OCI-LY7 (cell line): Measurements from ENCODE around the gene CALN1. TPM values are rescaled to one million over a fixed set of nuclear protein-coding genes. Genes with fewer than 3 reads are reported as not detected.

Source experiments
- BruUV-seq: library from RNA; stranded (reverse); fragments of 400-500 nt; replicated peaks from 2 replicates; lab custom pipeline; 2021; lab: Mats Ljungman, UMichigan
- CTCF ChIA-PET: fragments of 300-600 bp; sonication (Branson Sonifier 250); formaldehyde crosslinking; loops from one replicate; lab custom pipeline; 2022; ENCODE audit warnings: antibody characterized with exemption; ENCODE audit not compliant: unreplicated experiment; lab: Charles Lee
- POLR2A ChIA-PET: fragments of 300-600 bp; sonication (Branson Sonifier 250); formaldehyde crosslinking; loops from one replicate; lab custom pipeline; 2022; ENCODE audit warnings: antibody characterized with exemption; lab: Charles Lee
- DNase-seq: peaks from one replicate; pipeline ENCODE4 v3.0.0-alpha.2; 2015; ENCODE audit warnings: low spot score
- H2AFZ ChIP-seq: fragments of 200-600 bp; sonication (generic), shearing (Covaris generic); 2 replicates; pipeline ENCODE4 v1.6.1; 2014; ENCODE audit warnings: mild to moderate bottlenecking, antibody characterized with exemption, low read length, moderate library complexity
- H3K27ac ChIP-seq: fragments of 200-600 bp; sonication (generic); 2 replicates; pipeline ENCODE4 v1.5.1; 2014; ENCODE audit warnings: mixed run types, low read depth, mild to moderate bottlenecking, moderate library complexity, low read length, inconsistent platforms; ENCODE audit not compliant: poor library complexity, severe bottlenecking
- H3K36me3 ChIP-seq: fragments of 200-600 bp; sonication (generic); 2 replicates; pipeline ENCODE4 v1.6.1; 2014; ENCODE audit warnings: mild to moderate bottlenecking, antibody characterized with exemption, low read length, moderate library complexity, mixed read lengths; ENCODE audit not compliant: insufficient read depth
- H3K4me1 ChIP-seq: fragments of 200-600 bp; sonication (generic); 2 replicates; pipeline ENCODE4 v1.5.1; 2014; ENCODE audit warnings: mild to moderate bottlenecking, low read length; ENCODE audit not compliant: insufficient read depth, poor library complexity, severe bottlenecking
- H3K4me2 ChIP-seq: fragments of 200-600 bp; sonication (generic); 2 replicates; pipeline ENCODE4 v1.6.1; 2014; ENCODE audit warnings: mild to moderate bottlenecking, low read length
- H3K4me3 ChIP-seq: fragments of 200-600 bp; sonication (generic); 2 replicates; pipeline ENCODE4 v1.5.1; 2014; ENCODE audit warnings: mild to moderate bottlenecking, low read depth, low read length; ENCODE audit not compliant: poor library complexity, severe bottlenecking
- H3K79me2 ChIP-seq: fragments of 200-600 bp; sonication (generic); 2 replicates; pipeline ENCODE4 v1.6.1; 2016; ENCODE audit warnings: low read depth, mild to moderate bottlenecking, low read length, moderate library complexity, mixed read lengths; ENCODE audit not compliant: insufficient read depth
- H3K9me2 ChIP-seq: fragments of 200-600 bp; sonication (generic); 2 replicates; pipeline ENCODE4 v1.6.1; 2016; ENCODE audit warnings: mild to moderate bottlenecking, low read length, mixed read lengths; ENCODE audit not compliant: insufficient read depth
- H3K9me3 ChIP-seq: fragments of 200-600 bp; sonication (generic); 2 replicates; pipeline ENCODE4 v1.6.1; 2014; ENCODE audit warnings: mild to moderate bottlenecking, mixed run types, low read length, mixed read lengths
- H4K20me1 ChIP-seq: fragments of 200-600 bp; sonication (generic); 2 replicates; pipeline ENCODE4 v1.6.1; 2014; ENCODE audit warnings: mild to moderate bottlenecking, antibody characterized with exemption, low read length, moderate library complexity, mixed read lengths; ENCODE audit not compliant: insufficient read depth
- CTCF ChIP-seq: fragments of 200-600 bp; sonication (generic); conservative IDR thresholded peaks from 2 replicates; pipeline ENCODE4 v1.5.1; 2014; ENCODE audit warnings: mild to moderate bottlenecking, antibody characterized with exemption, low read length, moderate library complexity, mixed read lengths
- EZH2phosphoT487 ChIP-seq: fragments of 200-600 bp; sonication (generic); IDR thresholded peaks from 2 replicates; pipeline ENCODE4 v1.6.1; 2018; ENCODE audit warnings: low read depth, borderline replicate concordance, mild to moderate bottlenecking, mixed run types, antibody characterized with exemption, low read length, moderate library complexity, mixed read lengths
- intact Hi-C: fragments of 100-400 bp; cut with micrococcal nuclease; formaldehyde crosslinking; loops from one replicate; pipeline ENCODE4 v1.10.0; 2022; ENCODE audit not compliant: unreplicated experiment
- total RNA-seq, 2 experiments: library from RNA; depleted of rRNA in 1 of 2; stranded (reverse); fragments of >200 nt in 1 of 2; shearing (Covaris generic) in 1 of 2; gene quantifications; 2 replicates each; pipeline ENCODE4 v1.2.3, GENCODE V29; 2014 to 2022

The CALN1 gene
- total RNA-seq, 2 experiments from 2014 or later = not detected

GRCh38 chr7:72403458-72404076 is 8.6 kb downstream of the CALN1 start:
- H4K20me1 ChIP-seq = no peaks in the 10 kb centered on the region
- DNase-seq = no peak
- no peaks in the 10 kb centered on the region for H3K79me2 ChIP-seq
- intact Hi-C loops = no loop called here
- no peaks in the 10 kb centered on the region for H3K9me3 ChIP-seq
- BruUV-seq = no TSS peak
- CTCF ChIA-PET = no interaction called here
- no peak overlapping the region for H3K4me3 ChIP-seq
- H3K4me1 ChIP-seq = no peaks in the 10 kb centered on the region
- no peak for TF ChIP-seq EZH2phosphoT487
- no peak for TF ChIP-seq CTCF
- no peak overlapping the region for H3K27ac ChIP-seq
- POLR2A ChIA-PET = interaction anchor here (0.5 to 0.6 kb wide), 2 partner anchors 47 to 253 kb away, joined by 3 read pairs; no protein-coding TSS in a partner anchor
- no peak overlapping the region for H2AFZ ChIP-seq
- no peak overlapping the region for H3K4me2 ChIP-seq
- no peaks in the 10 kb centered on the region for H3K36me3 ChIP-seq
- no peaks in the 10 kb centered on the region for H3K9me2 ChIP-seq

GRCh38 chr7:72394016-72394415 is 18.1 kb downstream of the CALN1 start:
- no peak for DNase-seq
- no peak overlapping the region for H3K27ac ChIP-seq
- H4K20me1 ChIP-seq = no peaks in the 10 kb centered on the region
- intact Hi-C loops = no loop called here
- TF ChIP-seq EZH2phosphoT487 = no peak
- TF ChIP-seq CTCF = no peak
- ChIA-PET CTCF (no interaction called here), POLR2A (interaction anchor here (0.7 kb wide), 1 partner anchor 126 kb away, joined by 5 read pairs; no protein-coding TSS in a partner anchor)
- H3K4me2 ChIP-seq = no peak overlapping the region
- H2AFZ ChIP-seq = no peak overlapping the region
- H3K9me2 ChIP-seq = no peaks in the 10 kb centered on the region
- no peaks in the 10 kb centered on the region for H3K4me1 ChIP-seq
- no peaks in the 10 kb centered on the region for H3K79me2 ChIP-seq
- H3K9me3 ChIP-seq = no peaks in the 10 kb centered on the region
- H3K4me3 ChIP-seq = no peak overlapping the region
- BruUV-seq = no TSS peak
- H3K36me3 ChIP-seq = no peaks in the 10 kb centered on the region

GRCh38 chr7:72391821-72392377 is 20.2 kb downstream of the CALN1 start:
- H4K20me1 ChIP-seq = no peaks in the 10 kb centered on the region
- TF ChIP-seq CTCF = no peak
- no peak for TF ChIP-seq EZH2phosphoT487
- ChIA-PET POLR2A (no interaction called here), CTCF (no interaction called here)
- no peaks in the 10 kb centered on the region for H3K36me3 ChIP-seq
- no peak overlapping the region for H2AFZ ChIP-seq
- no peaks in the 10 kb centered on the region for H3K9me3 ChIP-seq
- no peaks in the 10 kb centered on the region for H3K79me2 ChIP-seq
- H3K4me1 ChIP-seq = no peaks in the 10 kb centered on the region
- H3K4me2 ChIP-seq = no peak overlapping the region
- BruUV-seq = no TSS peak
- intact Hi-C loops = no loop called here
- no peaks in the 10 kb centered on the region for H3K9me2 ChIP-seq
- no peak for DNase-seq
- no peak overlapping the region for H3K4me3 ChIP-seq
- H3K27ac ChIP-seq = no peak overlapping the region
